SK-N-SH treated with all-trans-retinoic acid at 6 μM for 48 hours (cell line): Measurements from ENCODE around the gene CLINT1.

Experiments
- ATAC-seq: fragments of 200-7000 bp; cut with Tn5 transposase; 3 replicates; pipeline ENCODE4 v1.9.1; 2020; ENCODE audit warnings: mild to moderate bottlenecking, moderate library complexity
- ARNTL ChIP-seq: fragments of 450-650 bp; formaldehyde crosslinking; IDR thresholded peaks from 2 replicates; pipeline ENCODE4 v1.5.0; 2020; ENCODE audit warnings: low read depth, mild to moderate bottlenecking, moderate library complexity, borderline replicate concordance
- CSDC2 ChIP-seq: fragments of 250-450 bp; sonication (Bioruptor Pico); IDR thresholded peaks from 2 replicates; pipeline ENCODE4 v1.5.0; 2020; ENCODE audit warnings: mild to moderate bottlenecking, moderate library complexity
- ESRRG ChIP-seq: fragments of 250-450 bp; sonication (Bioruptor Pico); IDR thresholded peaks from 2 replicates; pipeline ENCODE4 v1.6.1; 2021; ENCODE audit warnings: mild to moderate bottlenecking
- GLIS3 ChIP-seq: fragments of 250-450 bp; sonication (Bioruptor Pico); IDR thresholded peaks from 2 replicates; pipeline ENCODE4 v1.5.0; 2020; ENCODE audit warnings: mild to moderate bottlenecking, moderate library complexity
- ISL1 ChIP-seq: fragments of 250-450 bp; sonication (Bioruptor Pico); IDR thresholded peaks from 2 replicates; pipeline ENCODE4 v2.1.2; 2022; ENCODE audit warnings: mild to moderate bottlenecking, moderate library complexity
- OSR1 ChIP-seq: fragments of 250-450 bp; sonication (Bioruptor Pico); IDR thresholded peaks from 2 replicates; pipeline ENCODE4 v1.8.0; 2022; ENCODE audit warnings: moderate library complexity, mild to moderate bottlenecking, inconsistent platforms
- PPARA ChIP-seq: fragments of 250-450 bp; sonication (Bioruptor Pico); IDR thresholded peaks from 2 replicates; pipeline ENCODE4 v1.5.0; 2020; ENCODE audit warnings: mild to moderate bottlenecking, borderline replicate concordance
- RARB ChIP-seq: fragments of 250-450 bp; sonication (Bioruptor Pico); IDR thresholded peaks from 2 replicates; pipeline ENCODE4 v1.8.0; 2021; ENCODE audit warnings: mild to moderate bottlenecking, moderate library complexity
- SNAI2 ChIP-seq: fragments of 250-450 bp; sonication (Bioruptor Pico); IDR thresholded peaks from 2 replicates; pipeline ENCODE4 v1.5.0; 2020; ENCODE audit warnings: mild to moderate bottlenecking, moderate library complexity
- TCF4 ChIP-seq: fragments of 250-450 bp; sonication (Bioruptor Pico); IDR thresholded peaks from 2 replicates; pipeline ENCODE4 v1.8.0; 2021; ENCODE audit warnings: mild to moderate bottlenecking, moderate library complexity, borderline replicate concordance
- ZC3H10 ChIP-seq: fragments of 250-450 bp; sonication (Bioruptor Pico); IDR thresholded peaks from 2 replicates; pipeline ENCODE4 v1.5.1; 2021; ENCODE audit warnings: mild to moderate bottlenecking, moderate library complexity
- ZFP3 ChIP-seq: fragments of 250-450 bp; sonication (Bioruptor Pico); IDR thresholded peaks from 2 replicates; pipeline ENCODE4 v1.5.0; 2020; ENCODE audit warnings: mild to moderate bottlenecking, moderate library complexity
- ZFP30 ChIP-seq: fragments of 450-650 bp; formaldehyde crosslinking; IDR thresholded peaks from 2 replicates; pipeline ENCODE4 v1.5.0; 2022; ENCODE audit warnings: mild to moderate bottlenecking, moderate library complexity
- ZNF565 ChIP-seq: fragments of 450-650 bp; formaldehyde crosslinking; conservative IDR thresholded peaks from 2 replicates; pipeline ENCODE4 v1.5.0; 2020; ENCODE audit warnings: low read depth, mild to moderate bottlenecking, moderate library complexity
- ZNF70 ChIP-seq: fragments of 450-650 bp; formaldehyde crosslinking; IDR thresholded peaks from 2 replicates; pipeline ENCODE4 v1.5.0; 2020; ENCODE audit warnings: mild to moderate bottlenecking, moderate library complexity
- ZNF8 ChIP-seq: fragments of 450-650 bp; formaldehyde crosslinking; IDR thresholded peaks from 2 replicates; pipeline ENCODE4 v1.5.0; 2020; ENCODE audit warnings: mild to moderate bottlenecking, moderate library complexity
- TF ChIP-seq, protein P1 (sequence below): fragments of 250-450 bp; sonication (Bioruptor Pico); IDR thresholded peaks from 2 replicates; pipeline ENCODE4 v1.5.1; 2020; ENCODE audit warnings: low read depth, mild to moderate bottlenecking, moderate library complexity
- TF ChIP-seq, protein P2 (sequence below): fragments of 250-450 bp; sonication (Bioruptor Pico); IDR thresholded peaks from 2 replicates; pipeline ENCODE4 v1.8.0; 2021; ENCODE audit warnings: low read depth, mild to moderate bottlenecking, moderate library complexity, borderline replicate concordance
- TF ChIP-seq, protein P3 (sequence below): fragments of 250-450 bp; sonication (Bioruptor Pico); IDR thresholded peaks from 2 replicates; pipeline ENCODE4 v1.5.1; 2021; ENCODE audit warnings: mild to moderate bottlenecking, moderate library complexity
- TF ChIP-seq, protein P4 (sequence below): fragments of 250-450 bp; sonication (Bioruptor Pico); IDR thresholded peaks from 2 replicates; pipeline ENCODE4 v1.5.0; 2020; ENCODE audit warnings: mild to moderate bottlenecking, moderate library complexity

The CLINT1 gene

DNA sequence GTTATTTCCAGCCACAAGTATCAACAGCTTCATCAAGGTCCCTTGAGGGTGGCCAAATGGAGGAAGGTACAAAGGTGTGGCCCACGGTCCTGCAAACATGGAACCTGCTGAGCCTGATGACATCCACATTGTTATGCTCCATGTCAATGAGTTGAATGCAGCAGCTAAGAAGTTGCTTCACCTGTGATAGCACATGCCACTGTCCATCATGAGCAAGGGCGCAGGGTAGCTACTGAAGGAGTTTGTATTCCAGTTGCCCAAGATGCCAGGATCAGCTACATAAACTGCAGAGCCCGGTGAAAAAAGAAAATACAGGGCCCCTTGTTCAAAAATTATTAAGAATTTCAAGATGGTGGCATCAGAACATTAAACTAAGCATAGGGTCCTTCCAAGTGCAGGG is 91.3 kb downstream of the CLINT1 start:
- no peak for ATAC-seq
- TF ChIP-seq, protein P1, sequence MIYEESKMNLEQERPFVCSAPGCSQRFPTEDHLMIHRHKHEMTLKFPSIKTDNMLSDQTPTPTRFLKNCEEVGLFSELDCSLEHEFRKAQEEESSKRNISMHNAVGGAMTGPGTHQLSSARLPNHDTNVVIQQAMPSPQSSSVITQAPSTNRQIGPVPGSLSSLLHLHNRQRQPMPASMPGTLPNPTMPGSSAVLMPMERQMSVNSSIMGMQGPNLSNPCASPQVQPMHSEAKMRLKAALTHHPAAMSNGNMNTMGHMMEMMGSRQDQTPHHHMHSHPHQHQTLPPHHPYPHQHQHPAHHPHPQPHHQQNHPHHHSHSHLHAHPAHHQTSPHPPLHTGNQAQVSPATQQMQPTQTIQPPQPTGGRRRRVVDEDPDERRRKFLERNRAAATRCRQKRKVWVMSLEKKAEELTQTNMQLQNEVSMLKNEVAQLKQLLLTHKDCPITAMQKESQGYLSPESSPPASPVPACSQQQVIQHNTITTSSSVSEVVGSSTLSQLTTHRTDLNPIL = no peak
- TF ChIP-seq, protein P2, sequence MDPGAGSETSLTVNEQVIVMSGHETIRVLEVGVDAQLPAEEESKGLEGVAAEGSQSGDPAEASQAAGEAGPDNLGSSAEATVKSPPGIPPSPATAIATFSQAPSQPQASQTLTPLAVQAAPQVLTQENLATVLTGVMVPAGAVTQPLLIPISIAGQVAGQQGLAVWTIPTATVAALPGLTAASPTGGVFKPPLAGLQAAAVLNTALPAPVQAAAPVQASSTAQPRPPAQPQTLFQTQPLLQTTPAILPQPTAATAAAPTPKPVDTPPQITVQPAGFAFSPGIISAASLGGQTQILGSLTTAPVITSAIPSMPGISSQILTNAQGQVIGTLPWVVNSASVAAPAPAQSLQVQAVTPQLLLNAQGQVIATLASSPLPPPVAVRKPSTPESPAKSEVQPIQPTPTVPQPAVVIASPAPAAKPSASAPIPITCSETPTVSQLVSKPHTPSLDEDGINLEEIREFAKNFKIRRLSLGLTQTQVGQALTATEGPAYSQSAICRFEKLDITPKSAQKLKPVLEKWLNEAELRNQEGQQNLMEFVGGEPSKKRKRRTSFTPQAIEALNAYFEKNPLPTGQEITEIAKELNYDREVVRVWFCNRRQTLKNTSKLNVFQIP (CRISPR knock-in tag) = no peak
- TF ChIP-seq GLIS3 (CRISPR knock-in tag) (no peak), RARB (CRISPR knock-in tag) (no peak), ISL1 (CRISPR knock-in tag) (no peak), ZFP3 (CRISPR knock-in tag) (no peak), ZNF565 (CRISPR knock-in tag) (no peak), ZNF70 (CRISPR knock-in tag) (no peak), OSR1 (CRISPR knock-in tag) (no peak), PPARA (CRISPR knock-in tag) (no peak), ARNTL (CRISPR knock-in tag) (no peak), ESRRG (no peak), CSDC2 (CRISPR knock-in tag) (no peak)
- TF ChIP-seq, protein P3, sequence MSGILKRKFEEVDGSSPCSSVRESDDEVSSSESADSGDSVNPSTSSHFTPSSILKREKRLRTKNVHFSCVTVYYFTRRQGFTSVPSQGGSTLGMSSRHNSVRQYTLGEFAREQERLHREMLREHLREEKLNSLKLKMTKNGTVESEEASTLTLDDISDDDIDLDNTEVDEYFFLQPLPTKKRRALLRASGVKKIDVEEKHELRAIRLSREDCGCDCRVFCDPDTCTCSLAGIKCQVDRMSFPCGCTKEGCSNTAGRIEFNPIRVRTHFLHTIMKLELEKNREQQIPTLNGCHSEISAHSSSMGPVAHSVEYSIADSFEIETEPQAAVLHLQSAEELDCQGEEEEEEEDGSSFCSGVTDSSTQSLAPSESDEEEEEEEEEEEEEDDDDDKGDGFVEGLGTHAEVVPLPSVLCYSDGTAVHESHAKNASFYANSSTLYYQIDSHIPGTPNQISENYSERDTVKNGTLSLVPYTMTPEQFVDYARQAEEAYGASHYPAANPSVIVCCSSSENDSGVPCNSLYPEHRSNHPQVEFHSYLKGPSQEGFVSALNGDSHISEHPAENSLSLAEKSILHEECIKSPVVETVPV (CRISPR knock-in tag) = no peak
- TF ChIP-seq, protein P4, sequence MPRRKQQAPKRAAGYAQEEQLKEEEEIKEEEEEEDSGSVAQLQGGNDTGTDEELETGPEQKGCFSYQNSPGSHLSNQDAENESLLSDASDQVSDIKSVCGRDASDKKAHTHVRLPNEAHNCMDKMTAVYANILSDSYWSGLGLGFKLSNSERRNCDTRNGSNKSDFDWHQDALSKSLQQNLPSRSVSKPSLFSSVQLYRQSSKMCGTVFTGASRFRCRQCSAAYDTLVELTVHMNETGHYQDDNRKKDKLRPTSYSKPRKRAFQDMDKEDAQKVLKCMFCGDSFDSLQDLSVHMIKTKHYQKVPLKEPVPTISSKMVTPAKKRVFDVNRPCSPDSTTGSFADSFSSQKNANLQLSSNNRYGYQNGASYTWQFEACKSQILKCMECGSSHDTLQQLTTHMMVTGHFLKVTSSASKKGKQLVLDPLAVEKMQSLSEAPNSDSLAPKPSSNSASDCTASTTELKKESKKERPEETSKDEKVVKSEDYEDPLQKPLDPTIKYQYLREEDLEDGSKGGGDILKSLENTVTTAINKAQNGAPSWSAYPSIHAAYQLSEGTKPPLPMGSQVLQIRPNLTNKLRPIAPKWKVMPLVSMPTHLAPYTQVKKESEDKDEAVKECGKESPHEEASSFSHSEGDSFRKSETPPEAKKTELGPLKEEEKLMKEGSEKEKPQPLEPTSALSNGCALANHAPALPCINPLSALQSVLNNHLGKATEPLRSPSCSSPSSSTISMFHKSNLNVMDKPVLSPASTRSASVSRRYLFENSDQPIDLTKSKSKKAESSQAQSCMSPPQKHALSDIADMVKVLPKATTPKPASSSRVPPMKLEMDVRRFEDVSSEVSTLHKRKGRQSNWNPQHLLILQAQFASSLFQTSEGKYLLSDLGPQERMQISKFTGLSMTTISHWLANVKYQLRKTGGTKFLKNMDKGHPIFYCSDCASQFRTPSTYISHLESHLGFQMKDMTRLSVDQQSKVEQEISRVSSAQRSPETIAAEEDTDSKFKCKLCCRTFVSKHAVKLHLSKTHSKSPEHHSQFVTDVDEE = no peak

DNA sequence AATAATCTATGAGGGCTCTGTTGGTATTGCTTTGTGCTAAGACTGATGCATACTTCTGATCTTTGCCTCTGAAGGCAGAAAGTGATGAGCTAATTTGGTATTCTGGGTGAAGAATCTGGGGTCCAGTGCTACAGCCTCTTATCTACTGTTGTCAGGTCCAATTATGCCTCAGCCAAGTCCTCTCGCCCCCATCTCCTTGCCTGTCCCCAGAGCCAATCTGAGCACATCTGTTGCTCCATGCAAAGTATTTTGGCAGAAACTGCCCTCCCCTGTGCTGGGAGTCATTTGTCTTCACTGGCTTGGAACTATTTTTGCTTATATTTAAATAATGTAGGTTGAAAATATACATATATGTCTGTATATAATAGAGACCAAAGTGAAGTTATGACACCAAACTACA is 92.0 kb downstream of the CLINT1 start:
- ATAC-seq = no peak
- TF ChIP-seq GLIS3 (CRISPR knock-in tag) (no peak), ZFP3 (CRISPR knock-in tag) (no peak), CSDC2 (CRISPR knock-in tag) (no peak), OSR1 (CRISPR knock-in tag) (no peak), ZNF565 (CRISPR knock-in tag) (no peak), TCF4 (CRISPR knock-in tag) (no peak), ZC3H10 (CRISPR knock-in tag) (no peak), SNAI2 (no peak), ZNF8 (CRISPR knock-in tag) (no peak), RARB (CRISPR knock-in tag) (no peak), ESRRG (no peak), ZFP30 (CRISPR knock-in tag) (no peak)
- TF ChIP-seq, protein P3 (CRISPR knock-in tag) = no peak
- TF ChIP-seq, protein P4 = no peak
- TF ChIP-seq, protein P1 = no peak
